Measurements from ENCODE around the gene ZFP42. TPM values are rescaled to one million over a fixed set of nuclear protein-coding genes. Genes with fewer than 3 reads are reported as not detected.

The ZFP42 gene
- total and polyA plus RNA-seq, 2 donors (not counting 1 experiment from before 2014, with no cell fraction given): not detected

DNA sequence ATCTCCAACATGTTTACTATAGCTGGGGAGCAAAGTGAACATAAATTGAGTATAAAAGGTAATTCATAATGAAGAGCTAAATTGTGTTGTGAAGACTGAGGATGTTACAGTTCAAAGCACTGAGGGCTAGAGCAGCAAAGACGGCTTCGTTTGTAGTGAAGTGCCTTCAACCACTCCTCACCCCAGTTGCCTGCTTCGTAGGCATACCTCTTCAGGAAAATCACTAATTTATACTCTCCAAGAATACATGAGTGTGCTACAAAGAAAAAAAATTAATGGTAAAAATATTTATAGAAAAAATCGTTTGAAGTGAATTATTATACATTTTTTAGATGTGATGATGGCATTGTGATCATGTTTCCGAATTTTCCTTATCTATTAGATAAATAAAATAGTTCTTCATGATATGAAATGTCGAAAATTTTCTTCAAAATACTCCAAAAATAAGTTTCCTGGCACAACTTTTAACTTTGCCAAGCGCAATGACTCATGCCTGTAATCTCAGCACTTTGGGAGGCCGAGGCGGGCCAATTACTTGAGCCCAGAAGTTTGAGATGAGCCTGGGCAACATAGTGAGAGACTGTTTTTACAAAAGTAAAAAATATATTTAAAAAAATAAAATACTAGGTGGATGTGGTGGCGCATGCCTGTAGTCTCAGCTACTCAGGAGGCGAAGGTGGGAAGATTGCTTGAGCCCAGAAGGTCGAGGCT, 41.6 kb downstream of the ZFP42 start:
- Histone ChIP-seq H3K27ac (ENCODE audit: low read length in 2 of 2) (no peak overlapping the region), H3K9me3 (ENCODE audit: control extremely low read depth in 1 of 3, control insufficient read depth in 2 of 3, insufficient read depth in 1 of 3, low read length in 2 of 3) (peaks cover 0 to 28% (median 0%) of the 10 kb centered on the region in 3 donors), H2AFZ (ENCODE audit: insufficient read depth, low read depth, low read length, poor library complexity, severe bottlenecking) (no peak overlapping the region)

DNA sequence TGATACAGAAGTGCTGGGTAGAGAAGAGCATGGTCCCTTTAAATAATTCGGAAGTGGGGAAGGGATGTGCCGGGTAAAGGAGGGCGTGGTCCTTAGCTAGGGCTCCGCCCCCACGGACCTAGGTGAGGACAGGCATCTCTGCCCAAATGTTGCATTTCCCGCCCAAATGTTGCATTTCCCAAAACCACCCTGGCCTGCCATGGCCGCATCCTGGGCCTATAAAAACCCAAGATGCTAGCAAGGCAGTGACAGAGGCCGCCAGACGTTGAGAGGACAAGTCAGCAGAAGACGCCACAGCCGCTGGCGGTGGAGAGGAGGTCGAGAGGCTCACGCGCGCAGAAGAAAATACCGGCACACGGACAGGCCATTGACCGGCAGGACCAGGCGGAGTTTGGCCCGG, 46.1 kb downstream of the ZFP42 start:
- Histone ChIP-seq H3K27me3 (replicated peaks in 1 of 4; ENCODE audit: control extremely low read depth in 1 of 4, control insufficient read depth in 3 of 4, insufficient read depth in 4 of 4, low read length in 3 of 4) (no peaks in the 10 kb centered on the region), H4K20me1 (ENCODE audit: control insufficient read depth, insufficient read depth, low read length, poor library complexity, severe bottlenecking) (no peaks in the 10 kb centered on the region), H2AFZ (ENCODE audit: insufficient read depth, low read depth, low read length, poor library complexity, severe bottlenecking) (no peak overlapping the region), H3K36me3 (replicated peaks in 1 of 2; ENCODE audit: control extremely low read depth in 1 of 2, control insufficient read depth in 1 of 2, extremely low read depth in 1 of 2, insufficient read depth in 2 of 2, low read length in 1 of 2) (no peaks in the 10 kb centered on the region), H3K9me3 (ENCODE audit: control extremely low read depth in 1 of 3, control insufficient read depth in 2 of 3, insufficient read depth in 1 of 3, low read length in 2 of 3) (peaks cover 0 to 35% (median 0%) of the 10 kb centered on the region in 3 donors), H3K9ac (ENCODE audit: low read length) (no peak overlapping the region), H3K27ac (ENCODE audit: low read length in 2 of 2) (no peak overlapping the region), H3K4me3 (ENCODE audit: control extremely low read depth in 1 of 5, extremely low read depth in 1 of 5, insufficient read depth in 1 of 5, low read depth in 2 of 5, low read length in 4 of 5) (no peak overlapping the region), H3K4me1 (ENCODE audit: control insufficient read depth in 2 of 2, insufficient read depth in 2 of 2, low read length in 2 of 2) (no peaks in the 10 kb centered on the region), H3K79me2 (ENCODE audit: control insufficient read depth, insufficient read depth, low read length) (no peaks in the 10 kb centered on the region), H3K4me2 (replicated peaks; ENCODE audit: low read depth, low read length, poor library complexity, severe bottlenecking) (no peak overlapping the region)
- TF ChIP-seq, protein P1, sequence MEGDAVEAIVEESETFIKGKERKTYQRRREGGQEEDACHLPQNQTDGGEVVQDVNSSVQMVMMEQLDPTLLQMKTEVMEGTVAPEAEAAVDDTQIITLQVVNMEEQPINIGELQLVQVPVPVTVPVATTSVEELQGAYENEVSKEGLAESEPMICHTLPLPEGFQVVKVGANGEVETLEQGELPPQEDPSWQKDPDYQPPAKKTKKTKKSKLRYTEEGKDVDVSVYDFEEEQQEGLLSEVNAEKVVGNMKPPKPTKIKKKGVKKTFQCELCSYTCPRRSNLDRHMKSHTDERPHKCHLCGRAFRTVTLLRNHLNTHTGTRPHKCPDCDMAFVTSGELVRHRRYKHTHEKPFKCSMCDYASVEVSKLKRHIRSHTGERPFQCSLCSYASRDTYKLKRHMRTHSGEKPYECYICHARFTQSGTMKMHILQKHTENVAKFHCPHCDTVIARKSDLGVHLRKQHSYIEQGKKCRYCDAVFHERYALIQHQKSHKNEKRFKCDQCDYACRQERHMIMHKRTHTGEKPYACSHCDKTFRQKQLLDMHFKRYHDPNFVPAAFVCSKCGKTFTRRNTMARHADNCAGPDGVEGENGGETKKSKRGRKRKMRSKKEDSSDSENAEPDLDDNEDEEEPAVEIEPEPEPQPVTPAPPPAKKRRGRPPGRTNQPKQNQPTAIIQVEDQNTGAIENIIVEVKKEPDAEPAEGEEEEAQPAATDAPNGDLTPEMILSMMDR (IDR thresholded peaks at IDR 0.05): no peak
- no peak for TF ChIP-seq EZH2 (IDR thresholded peaks at IDR 0.05; ENCODE audit: borderline replicate concordance, insufficient read depth, low read depth, low read length, poor library complexity, severe bottlenecking)
- ChIA-PET POLR2A (no interaction called here), CTCF (no interaction called here)
- intact Hi-C loops (cut with micrococcal nuclease): no loop called here
- Mint-ChIP-seq H3K9me3 (ENCODE audit: insufficient read depth) (peaks cover 6% of the 10 kb centered on the region), H3K27ac (no peak overlapping the region), H3K4me3 (no peak overlapping the region), H3K27me3 (no peaks in the 10 kb centered on the region), H3K4me1 (no peaks in the 10 kb centered on the region)
- WGBS (ENCODE audit: insufficient coverage): 86% methylated on average over 20 of the region's 21 CpGs
- no peak for ATAC-seq (ENCODE audit: low read depth)
- no peak for DNase-seq

More for the DNA sequence above, 41.6 kb downstream of the ZFP42 start:
- H3K4me1 ChIP-seq (ENCODE audit: control insufficient read depth in 2 of 2, insufficient read depth in 2 of 2, low read length in 2 of 2): no peaks in the 10 kb centered on the region
- no peaks in the 10 kb centered on the region for H3K27me3 ChIP-seq (replicated peaks in 1 of 4; ENCODE audit: control extremely low read depth in 1 of 4, control insufficient read depth in 3 of 4, insufficient read depth in 4 of 4, low read length in 3 of 4)
- no CpG with 5 or more reads among the region's 12 CpGs for WGBS (ENCODE audit: insufficient coverage)
- Mint-ChIP-seq H3K4me3 (no peak overlapping the region), H3K27ac (no peak overlapping the region), H3K9me3 (ENCODE audit: insufficient read depth) (peaks cover 3% of the 10 kb centered on the region), H3K27me3 (no peaks in the 10 kb centered on the region), H3K4me1 (no peaks in the 10 kb centered on the region)
- intact Hi-C loops (cut with micrococcal nuclease): no loop called here
- H4K20me1 ChIP-seq (ENCODE audit: control insufficient read depth, insufficient read depth, low read length, poor library complexity, severe bottlenecking): no peaks in the 10 kb centered on the region
- no peak overlapping the region for H3K4me3 ChIP-seq (ENCODE audit: control extremely low read depth in 1 of 5, extremely low read depth in 1 of 5, insufficient read depth in 1 of 5, low read depth in 2 of 5, low read length in 4 of 5)
- H3K79me2 ChIP-seq (ENCODE audit: control insufficient read depth, insufficient read depth, low read length): no peaks in the 10 kb centered on the region
- TF ChIP-seq, protein P1 (IDR thresholded peaks at IDR 0.05): no peak
- TF ChIP-seq EZH2 (IDR thresholded peaks at IDR 0.05; ENCODE audit: borderline replicate concordance, insufficient read depth, low read depth, low read length, poor library complexity, severe bottlenecking): no peak
- DNase-seq (no peak), ATAC-seq (ENCODE audit: low read depth) (no peak)
- no peak overlapping the region for H3K9ac ChIP-seq (ENCODE audit: low read length)
- H3K4me2 ChIP-seq (replicated peaks; ENCODE audit: low read depth, low read length, poor library complexity, severe bottlenecking): no peak overlapping the region
- H3K36me3 ChIP-seq (replicated peaks in 1 of 2; ENCODE audit: control extremely low read depth in 1 of 2, control insufficient read depth in 1 of 2, extremely low read depth in 1 of 2, insufficient read depth in 2 of 2, low read length in 1 of 2): no peaks in the 10 kb centered on the region
- ChIA-PET POLR2A (no interaction called here), CTCF (no interaction called here)

All from B cell (primary cell).